Activated naive CD4-positive, alpha-beta T cell (primary cell): ENCODE measurements around the gene TTC21B.

Experiments
- DNase-seq, 4 experiments: peaks; one replicate each; lab custom pipeline; 2025; lab: John Stamatoyannopoulos, UW

Gene TTC21B

DNA sequence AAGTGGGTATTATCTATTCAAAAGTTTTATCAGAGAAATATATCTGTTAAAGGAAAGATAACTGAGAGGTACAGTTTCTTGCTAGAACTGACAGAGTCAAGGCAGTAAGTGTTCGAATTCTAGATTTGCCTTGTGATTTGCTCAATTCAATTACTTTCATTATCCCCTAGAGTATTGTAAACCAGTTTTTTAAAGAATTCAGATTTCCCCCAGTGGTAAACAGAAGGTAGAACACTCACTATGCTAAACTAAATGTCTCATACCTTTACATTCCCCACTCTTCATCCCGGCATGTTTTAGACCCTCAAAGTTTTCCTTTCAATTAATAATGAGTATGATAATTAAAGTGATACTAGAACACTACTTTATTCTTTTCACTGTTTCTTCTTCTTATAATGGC, 28.6 kb downstream of the TTC21B start:
- no peak for DNase-seq

DNA sequence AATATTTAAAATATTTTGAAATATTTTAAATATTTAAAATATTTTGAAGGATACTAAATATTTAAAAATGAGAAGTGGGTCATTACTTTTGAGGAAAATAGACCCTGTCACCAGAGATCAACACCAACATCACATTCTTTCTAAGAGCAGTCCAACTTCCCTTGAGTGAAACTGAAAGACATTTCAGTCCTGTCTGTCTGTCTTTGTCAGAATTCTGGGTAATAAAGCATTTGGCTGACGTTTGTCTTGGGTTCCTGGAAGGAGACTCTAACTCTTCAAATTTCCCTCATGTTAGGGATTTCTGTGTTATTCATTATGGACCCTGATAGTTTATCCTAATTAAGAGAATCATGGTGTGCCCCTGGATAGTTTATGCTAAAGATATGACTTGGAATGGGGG, 32.8 kb downstream of the TTC21B start:
- no peak for DNase-seq

DNA sequence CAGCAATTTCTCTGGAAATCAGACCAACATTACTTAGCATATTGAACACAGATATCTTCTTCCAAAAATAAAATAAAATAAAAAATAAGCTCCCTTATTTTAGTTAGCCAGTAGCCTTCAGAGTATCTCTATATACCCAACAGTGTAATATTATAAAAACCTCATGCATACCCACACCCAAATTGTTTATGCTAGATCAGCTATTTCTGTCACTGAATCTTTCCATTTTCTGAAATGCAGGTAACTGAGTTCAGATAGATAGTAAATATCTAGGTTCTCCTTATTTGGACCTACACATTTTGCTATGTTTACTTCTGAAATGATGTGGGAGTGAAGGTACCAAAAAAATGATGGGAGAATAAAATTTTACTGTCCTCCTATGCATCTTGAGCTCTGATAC, 39.9 kb downstream of the TTC21B start:
- no peak for DNase-seq

DNA sequence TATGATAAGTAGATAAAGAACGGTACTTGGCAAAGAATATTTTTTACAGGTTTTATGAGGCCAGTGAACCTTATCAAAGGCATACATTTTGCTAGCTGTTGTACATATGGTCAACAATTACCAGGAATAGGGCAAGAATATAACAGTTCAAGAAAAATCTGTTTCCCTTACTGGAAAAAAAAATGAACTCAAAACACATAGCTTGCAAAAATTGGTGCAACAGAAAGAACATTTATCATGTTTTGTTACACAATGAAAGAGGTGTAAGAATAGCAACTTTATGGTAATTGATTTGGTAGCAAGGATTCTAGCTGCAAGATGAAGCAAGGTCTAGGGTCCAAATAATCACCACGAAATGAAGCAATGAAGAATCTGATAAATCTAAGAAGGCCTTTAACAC, 41.6 kb downstream of the TTC21B start:
- no peak for DNase-seq

DNA sequence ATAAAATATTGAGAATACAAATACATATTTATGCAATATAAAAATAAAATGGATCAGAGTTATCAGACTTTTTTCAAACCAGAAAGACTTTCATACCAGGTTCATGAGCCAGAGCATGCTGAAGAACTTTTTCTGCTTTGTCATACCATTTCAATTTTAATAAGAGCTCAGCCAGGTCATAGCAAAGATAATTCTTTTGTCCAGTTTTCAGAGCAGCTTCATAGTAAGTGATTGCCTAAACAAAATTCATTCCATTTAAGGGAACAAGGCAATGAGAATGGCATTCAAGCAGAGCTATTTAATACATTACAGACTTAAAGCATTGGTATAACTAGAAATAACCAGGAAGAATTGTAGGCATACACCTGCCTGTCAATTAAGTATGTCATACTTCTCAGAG, 42.3 kb downstream of the TTC21B start:
- no peak for DNase-seq

DNA sequence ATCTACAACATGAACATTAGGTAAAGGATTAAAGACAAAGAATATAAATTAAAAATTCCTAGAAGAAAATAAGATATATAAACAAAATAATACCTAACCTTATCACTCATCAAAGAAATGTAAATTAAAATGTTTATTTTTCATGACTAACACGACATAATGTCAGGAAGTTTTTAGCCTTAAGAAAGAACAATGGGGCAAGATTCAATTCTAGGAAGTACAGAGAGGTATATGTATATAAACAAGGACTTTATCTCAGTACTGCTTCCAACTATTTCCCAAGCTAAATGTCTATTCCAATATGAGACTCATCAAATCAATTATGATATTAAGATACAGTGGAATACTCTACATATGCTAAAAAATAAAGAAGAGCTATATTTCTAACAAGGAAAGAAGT, 44.1 kb downstream of the TTC21B start:
- no peak for DNase-seq

DNA sequence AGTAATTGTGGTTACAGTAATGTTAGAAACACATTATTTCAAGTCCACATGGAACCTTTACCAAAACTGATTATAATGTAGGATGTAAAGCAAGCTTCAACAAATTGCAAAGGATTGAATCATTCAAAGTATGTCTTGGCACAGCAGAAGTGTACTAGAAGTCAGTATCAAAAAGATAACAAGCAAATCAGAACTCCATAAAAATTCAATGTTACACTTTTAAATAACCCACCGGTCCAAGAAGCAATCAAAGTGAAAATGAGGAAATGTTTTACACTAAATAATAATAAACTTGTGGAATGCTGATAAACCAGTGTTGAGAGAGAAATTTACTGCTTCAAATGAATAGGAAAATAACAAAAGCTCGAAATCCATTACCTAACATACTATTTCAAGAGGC, 47.7 kb downstream of the TTC21B start:
- no peak for DNase-seq

DNA sequence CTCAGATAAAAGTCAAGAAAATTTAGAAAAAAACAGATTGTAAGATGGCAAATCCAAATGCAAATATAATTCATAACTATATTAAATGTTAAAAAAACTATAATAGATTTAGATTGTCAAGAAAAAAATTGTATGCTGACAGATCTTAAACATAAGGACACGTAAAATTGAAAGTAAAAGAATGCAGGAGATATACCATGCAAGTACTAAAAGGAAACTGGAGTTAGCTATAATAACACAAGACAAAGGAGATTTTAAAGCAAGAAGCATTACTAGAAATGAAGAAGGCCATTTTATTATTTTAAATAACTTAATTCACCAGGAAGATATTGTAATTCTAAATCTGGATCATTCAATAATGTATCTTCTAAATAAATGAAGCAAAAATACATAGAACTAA, 48.3 kb downstream of the TTC21B start:
- no peak for DNase-seq

DNA sequence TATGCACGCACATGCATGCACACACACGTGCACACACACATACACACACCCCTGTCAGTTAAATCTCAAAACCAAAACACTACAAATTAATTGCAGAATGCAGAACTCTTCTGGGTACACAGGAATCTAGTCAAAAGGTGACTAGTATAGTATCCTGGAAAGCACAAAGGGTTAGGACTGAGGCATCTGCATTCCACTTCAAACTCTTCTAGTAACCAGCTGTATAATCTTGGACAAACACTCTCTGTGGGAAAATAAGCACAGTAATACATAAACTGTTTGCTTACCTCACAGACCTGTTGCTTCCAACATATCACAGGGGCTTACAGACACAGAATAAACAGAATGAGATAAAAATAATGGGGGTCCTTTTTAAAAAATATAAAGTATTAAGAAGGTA, 49.1 kb downstream of the TTC21B start:
- DNase-seq: no peak

DNA sequence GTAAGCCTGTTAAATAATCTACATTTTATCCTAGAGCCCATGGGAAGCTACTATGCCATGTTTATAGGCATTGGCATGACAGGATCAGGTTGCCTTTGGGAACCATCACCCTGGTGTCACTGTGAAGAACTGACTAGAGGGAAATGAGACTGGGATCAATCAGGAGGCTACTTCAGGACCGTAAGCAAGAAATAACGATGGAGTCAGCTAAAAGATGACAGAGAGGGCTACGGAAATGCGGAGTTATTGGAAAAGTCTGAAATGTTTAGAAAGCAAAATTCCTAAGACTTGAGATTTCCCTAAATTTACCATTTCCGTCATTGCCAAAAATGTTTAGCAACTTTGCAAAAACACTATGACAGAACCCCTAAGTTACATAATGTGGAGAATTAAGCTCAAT, 50.2 kb downstream of the TTC21B start:
- DNase-seq: no peak

DNA sequence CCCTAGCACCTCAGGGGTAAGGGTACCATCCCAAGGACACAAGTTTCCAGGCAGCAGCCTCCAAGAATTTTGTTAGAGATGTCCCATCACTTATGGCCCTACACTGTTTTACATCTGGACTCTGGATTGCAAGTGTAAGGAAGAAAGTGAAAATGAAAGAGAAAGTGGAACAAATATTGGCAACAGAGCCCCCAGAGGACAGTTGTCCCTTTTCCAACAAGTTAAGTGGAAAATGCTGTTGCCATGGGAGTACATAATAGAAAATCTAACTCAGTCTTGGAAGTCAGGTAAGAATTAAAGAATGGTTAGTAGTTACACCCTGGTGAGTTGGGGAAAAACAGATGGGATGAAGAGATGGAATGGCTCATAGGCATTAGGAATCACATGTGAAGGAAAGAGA, 50.6 kb downstream of the TTC21B start:
- DNase-seq: no peak

DNA sequence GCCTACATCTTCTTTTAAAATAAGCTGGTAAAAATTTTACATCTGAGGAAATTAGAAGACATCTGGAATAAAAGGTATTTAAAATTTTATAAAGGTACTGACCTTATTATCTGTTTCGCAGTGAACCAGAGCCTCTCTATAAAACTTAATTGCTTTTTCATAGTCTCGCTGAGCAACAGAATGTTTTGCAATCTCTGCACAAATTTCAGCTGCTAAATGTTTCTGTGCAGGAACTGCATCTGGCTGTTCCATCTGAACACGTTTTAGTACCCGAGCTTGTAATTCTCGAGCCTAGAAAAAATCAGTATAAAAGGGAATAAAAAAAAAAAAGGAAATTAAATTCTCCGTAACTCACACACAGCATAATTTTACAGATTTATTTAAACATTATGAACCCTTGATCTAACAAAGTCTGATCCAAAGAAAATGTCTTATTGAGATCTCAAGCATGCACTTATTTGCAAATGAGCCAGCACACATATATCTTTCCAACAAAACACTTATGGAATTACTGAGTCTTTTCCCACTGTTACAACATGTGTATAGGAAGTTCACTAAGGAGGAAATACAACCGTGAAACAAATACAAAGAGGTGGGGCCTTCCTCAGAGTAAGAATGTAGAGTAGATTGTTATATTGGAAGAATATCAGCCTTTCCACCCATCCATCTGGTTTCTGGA, 51.8 kb downstream of the TTC21B start:
- DNase-seq: no peak

DNA sequence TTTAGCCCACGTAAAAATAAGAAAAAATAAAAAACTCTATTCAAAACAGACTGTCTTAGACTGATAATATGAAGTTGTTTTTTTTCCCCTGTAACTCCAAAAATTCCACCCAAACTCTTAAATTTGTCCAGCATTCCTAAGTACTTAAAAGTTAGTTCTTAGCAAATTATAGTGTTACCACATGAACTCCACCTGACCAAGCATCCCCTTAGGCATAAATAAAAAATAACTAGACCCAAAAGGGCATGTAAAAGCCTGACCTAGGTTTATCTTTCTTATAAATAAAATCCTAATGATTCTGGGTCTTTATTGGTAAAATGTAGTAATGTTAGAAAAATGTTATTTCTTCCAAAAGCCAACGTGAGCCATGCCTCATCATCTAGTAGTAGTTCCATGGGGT, 54.3 kb downstream of the TTC21B start:
- DNase-seq: no peak

DNA sequence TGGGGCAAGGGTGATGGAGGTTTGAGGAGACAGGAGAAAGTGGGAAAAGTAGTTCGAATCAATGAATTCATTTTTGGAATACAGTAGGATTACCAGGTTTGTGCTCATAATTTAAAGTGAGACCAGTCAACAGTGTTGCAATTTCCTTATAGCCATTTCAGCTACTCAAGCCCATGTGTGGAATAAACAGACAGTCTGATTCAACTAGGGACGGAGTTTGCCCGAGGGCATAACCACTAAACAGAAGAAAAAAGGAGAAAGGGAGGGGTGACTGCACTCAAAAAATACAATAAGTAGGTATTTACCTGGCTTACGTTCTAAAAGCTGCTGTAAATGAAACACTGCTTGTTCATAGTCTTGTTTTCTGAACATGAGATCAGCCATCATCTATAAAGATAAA, 55.2 kb downstream of the TTC21B start:
- DNase-seq: no peak

DNA sequence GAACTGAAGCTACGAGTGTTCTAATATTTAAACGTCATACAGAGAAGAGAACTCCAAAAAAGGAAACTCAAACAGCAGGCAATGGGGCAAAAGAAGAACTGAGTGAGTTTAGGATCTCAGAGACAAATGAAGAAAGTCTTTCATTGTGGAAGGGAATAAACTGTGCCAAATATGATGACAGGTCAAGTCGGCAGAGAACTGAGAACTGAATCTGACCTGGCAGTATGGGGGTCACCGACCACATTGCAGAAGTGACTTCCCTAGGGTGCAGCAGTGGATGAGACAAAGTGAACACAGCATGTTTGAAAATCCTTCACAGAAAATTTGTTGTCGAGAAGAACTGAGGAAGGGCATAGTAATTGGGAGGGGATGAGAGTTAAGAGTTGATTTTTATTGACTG, 55.9 kb downstream of the TTC21B start:
- DNase-seq: no peak

DNA sequence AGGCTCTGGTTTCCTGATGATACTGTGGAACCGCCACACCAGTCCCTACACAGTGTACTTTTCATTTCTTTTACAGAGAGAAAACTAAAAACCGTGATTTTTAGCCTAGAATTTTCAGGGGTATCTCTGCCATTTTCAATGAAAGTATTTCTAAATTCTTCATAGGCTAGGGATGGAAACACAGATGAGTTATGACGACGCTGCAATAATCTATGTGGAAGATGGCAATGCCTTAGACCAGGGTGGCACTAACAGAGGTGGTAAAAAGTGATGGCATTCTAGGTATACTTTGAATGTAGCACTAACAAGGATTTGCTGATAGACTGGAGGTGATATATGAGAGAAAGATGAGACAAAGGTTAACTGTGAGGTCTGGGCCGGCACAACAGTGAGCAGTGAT, 56.5 kb downstream of the TTC21B start:
- DNase-seq: no peak

DNA sequence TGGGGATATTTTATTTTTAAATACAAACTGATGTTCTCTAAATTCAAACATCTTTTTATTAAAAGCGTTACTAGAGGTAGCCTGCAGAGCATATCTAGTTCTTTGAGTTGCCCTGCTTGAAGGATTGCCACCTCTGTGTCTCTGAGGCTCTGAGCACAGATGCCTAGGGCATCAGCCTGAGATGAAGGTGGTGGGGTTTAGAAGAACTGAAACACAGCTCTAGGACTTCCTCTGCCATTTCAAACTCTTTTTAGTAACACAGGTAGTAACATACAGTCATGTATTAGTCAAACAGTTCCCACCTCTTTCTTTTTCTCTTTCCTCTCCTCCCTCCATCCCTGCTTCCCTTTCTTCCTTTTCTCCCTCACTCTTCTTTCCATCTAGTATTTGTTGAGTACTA, 57.6 kb downstream of the TTC21B start:
- no peak for DNase-seq

DNA sequence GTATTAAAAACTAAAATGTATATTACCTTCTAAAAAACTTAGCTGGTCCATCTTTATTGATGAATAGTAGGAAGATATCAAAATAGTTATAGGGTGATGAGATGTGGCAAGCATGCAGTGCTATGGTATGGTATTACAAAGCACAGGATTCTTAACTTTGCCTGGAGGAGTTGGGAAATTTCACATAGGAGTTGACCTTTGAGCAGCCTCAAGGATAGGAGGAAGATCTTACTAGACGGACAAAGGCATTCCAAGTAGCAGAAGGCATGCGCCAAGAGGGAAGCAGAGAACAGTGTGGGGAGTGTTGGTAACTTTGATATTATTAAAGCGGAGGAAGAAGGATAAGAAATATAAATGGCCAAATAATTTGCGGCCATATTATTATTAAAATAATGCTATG, 60.0 kb downstream of the TTC21B start:
- DNase-seq: no peak

DNA sequence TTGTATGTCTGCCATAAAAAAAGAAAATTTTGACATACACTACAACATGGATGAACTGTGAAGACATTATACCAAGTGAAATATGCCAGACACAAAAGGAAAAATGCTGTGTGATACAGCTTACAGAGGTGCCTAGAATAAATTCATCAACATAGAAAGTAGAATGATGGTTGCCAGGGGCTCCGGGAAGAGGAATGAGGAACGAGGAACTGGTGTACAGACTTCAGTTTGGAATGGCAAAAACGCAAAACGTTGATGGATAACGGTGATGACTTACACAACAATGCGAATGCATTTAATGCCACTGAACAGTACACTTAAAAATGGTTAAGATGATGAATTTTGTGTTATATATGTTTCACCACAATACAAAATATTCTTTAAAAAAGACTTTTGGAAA, 61.0 kb downstream of the TTC21B start:
- no peak for DNase-seq

DNA sequence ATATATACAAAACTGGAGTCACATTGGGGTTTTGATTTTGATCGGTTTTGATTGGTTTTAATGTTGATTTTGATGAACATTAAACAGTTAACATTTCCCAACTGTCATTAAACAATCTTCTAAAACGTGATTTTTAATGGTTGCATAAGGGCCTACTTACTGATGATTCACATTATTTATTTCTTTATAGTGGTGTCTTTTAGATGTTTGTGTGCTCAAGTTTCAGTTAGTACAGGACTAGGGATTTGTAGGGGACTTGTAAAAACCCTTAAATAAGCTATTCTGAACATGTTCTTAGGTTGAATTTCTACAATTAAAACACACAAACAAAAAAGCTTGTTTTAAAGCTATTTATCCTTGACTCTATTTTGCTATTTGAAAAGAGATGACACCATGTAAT, 61.6 kb downstream of the TTC21B start:
- DNase-seq: no peak

DNA sequence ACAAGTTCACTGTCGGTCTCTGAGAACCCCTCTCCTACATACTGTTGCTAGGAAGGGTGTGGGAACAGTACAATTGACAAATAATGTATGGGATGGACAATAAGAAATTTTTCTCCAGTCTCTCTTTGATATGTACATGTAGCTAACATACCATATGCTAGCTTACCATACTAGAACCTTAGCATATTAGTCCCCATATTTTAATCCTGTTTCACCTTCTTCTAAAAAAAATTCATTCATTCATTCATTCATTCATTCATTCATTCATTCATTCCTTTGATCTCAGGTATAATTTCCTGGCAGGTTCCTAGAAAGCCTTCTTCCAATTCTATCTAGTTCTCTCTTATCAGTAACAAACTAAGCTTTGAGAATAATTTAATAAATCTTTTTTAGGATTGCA, 62.2 kb downstream of the TTC21B start:
- DNase-seq: no peak

DNA sequence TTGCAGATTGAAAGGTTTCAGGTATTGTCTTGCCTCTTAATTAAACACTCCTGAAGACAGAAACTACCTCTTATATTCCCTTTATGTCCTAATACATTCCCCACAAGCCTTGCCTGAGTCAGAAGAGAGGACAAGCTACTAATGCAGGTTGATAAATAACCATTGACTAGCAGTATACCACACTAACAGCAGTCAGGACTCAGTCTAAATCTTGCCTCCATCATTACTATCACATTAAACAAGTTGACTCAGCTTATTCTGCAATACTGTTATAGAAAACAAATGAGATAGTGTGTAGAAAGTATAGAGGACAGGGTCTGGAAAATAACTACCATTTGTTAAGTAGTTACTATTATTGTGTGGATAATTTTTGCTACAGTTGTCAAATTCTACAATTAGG, 63.8 kb downstream of the TTC21B start:
- DNase-seq: no peak

DNA sequence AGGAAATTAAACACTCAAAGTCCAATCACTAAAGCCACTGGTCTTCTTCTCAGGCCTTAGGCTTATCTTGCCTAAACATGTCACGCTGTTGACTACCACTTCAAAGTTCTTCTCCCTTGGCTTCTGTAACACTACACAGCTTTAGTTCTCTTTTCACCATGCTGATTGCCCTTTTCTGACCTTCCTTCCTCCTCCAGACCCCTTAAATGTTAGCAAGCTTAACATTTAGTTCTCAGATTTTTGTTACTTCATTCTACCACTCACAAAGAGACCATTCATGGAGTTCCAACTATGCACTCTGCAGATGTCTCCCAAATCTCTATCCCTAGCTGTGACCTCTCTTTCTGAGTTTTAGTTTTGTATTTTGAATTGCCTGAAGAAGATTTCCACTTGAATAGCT, 64.4 kb downstream of the TTC21B start:
- no peak for DNase-seq

DNA sequence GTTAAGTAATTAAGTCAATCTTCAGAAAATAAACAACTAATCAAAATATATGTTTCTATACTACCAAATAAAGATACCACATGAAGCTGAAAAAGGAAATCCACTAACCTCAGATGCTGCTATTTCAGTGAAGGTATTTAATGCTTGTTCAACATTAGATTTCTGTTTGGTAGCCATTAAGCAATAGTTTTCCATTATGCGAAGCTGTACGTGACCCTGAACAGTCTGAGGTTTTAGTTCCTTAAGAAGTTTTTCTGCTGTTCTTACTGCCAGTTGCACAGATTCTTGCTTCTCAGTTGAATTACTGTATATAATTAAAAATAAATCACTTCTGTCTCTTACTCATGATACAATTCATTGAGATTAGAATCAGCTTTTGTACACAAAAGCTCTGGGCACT, 65.4 kb downstream of the TTC21B start:
- DNase-seq: no peak
